LoVo (cell line): ENCODE results near the gene LSM14B.
A peak's percentile ranks its signal among the peaks of the same experiment; 100 is the strongest.

ENCODE experiments used
- DNase-seq: peaks from one replicate; pipeline ENCODE4 v3.0.0-alpha.2; 2016; ENCODE audit warnings: low spot score

The LSM14B gene

GRCh38 chr20:62133051-62133845, 11.0 kb downstream of the LSM14B start:
- DNase-seq, result no peak

GRCh38 chr20:62133864-62134263, 11.6 kb downstream of the LSM14B start:
- DNase-seq, result no peak

- no peak for DNase-seq
Measured at GRCh38 chr20:62134735-62135231, 12.5 kb downstream of the LSM14B start.

- no peak for DNase-seq
Measured at GRCh38 chr20:62135573-62136266, 13.4 kb downstream of the LSM14B start.

- peak; percentile 38 for DNase-seq
Measured at GRCh38 chr20:62136283-62137091, 14.2 kb downstream of the LSM14B start.

GRCh38 chr20:62137092-62137384, 14.8 kb downstream of the LSM14B start:
- DNase-seq, result no peak

- no peak for DNase-seq
Measured at GRCh38 chr20:62137478-62138203, 15.4 kb downstream of the LSM14B start.

GRCh38 chr20:62138204-62138543, 15.9 kb downstream of the LSM14B start:
- DNase-seq, result no peak

- DNase-seq, result no peak
Measured at GRCh38 chr20:62138912-62139311, 16.6 kb downstream of the LSM14B start.

- DNase-seq, result no peak
Measured at GRCh38 chr20:62139636-62140035, 17.4 kb downstream of the LSM14B start.

GRCh38 chr20:62141043-62141396, 18.7 kb downstream of the LSM14B start:
- no peak for DNase-seq

GRCh38 chr20:62141397-62142251, 19.3 kb downstream of the LSM14B start:
- DNase-seq, result no peak

GRCh38 chr20:62142252-62143080, 20.2 kb downstream of the LSM14B start:
- no peak for DNase-seq

- peak; percentile 92 for DNase-seq
Measured at GRCh38 chr20:62143081-62143956, 21.0 kb downstream of the LSM14B start, which contains the start of the genes PSMA7 and SS18L1. Gene PSMA7, minus strand, starts transcription at chr20:62143394. Its CDS starts 91 bp downstream, at chr20:62143303. Gene SS18L1, plus strand, starts transcription at chr20:62143769. Its CDS starts 52 bp downstream, at chr20:62143821.

GRCh38 chr20:62143957-62144825, 21.9 kb downstream of the LSM14B start:
- peak; percentile 39 for DNase-seq

GRCh38 chr20:62145688-62146018, 23.4 kb downstream of the LSM14B start:
- DNase-seq, result no peak

- DNase-seq, result no peak
Measured at GRCh38 chr20:62146019-62146755, 23.9 kb downstream of the LSM14B start.

GRCh38 chr20:62147125-62147524, 24.9 kb downstream of the LSM14B start:
- DNase-seq, result no peak
